Liver (tissue), 9 donors: ENCODE measurements around the gene LRRC10. TPM values are rescaled to one million over a fixed set of nuclear protein-coding genes. Genes with fewer than 3 reads are reported as not detected.

Source experiments
- DNase-seq: peaks from one replicate; pipeline ENCODE4 v3.0.0-alpha.2; 2017; ENCODE audit warnings: low spot score
- H3K27ac ChIP-seq, 2 donors: one replicate each; pipeline ENCODE4 v1.7.0; 2013; ENCODE audit warnings: inconsistent platforms in 2 of 2, low read length in 2 of 2, control low read depth in 1 of 2, low read depth in 1 of 2, mild to moderate bottlenecking in 1 of 2
- H3K27me3 ChIP-seq, 4 donors: one replicate each; pipeline versions ENCODE4 v1.6.1 to v1.7.0; 2013; ENCODE audit warnings: low read length in 3 of 4, inconsistent platforms in 1 of 4, mild to moderate bottlenecking in 1 of 4, moderate library complexity in 1 of 4; ENCODE audit not compliant: control insufficient read depth in 4 of 4, insufficient read depth in 4 of 4
- H3K36me3 ChIP-seq, 4 donors: one replicate each; pipeline versions ENCODE4 v1.6.1 to v1.7.0; 2013; ENCODE audit warnings: low read length in 3 of 4, mild to moderate bottlenecking in 3 of 4, low read depth in 1 of 4, moderate library complexity in 1 of 4; ENCODE audit not compliant: control insufficient read depth in 4 of 4, insufficient read depth in 3 of 4
- H3K4me1 ChIP-seq, 4 donors: one replicate each; pipeline versions ENCODE4 v1.6.1 to v1.7.0; 2013; ENCODE audit warnings: low read length in 3 of 4, mild to moderate bottlenecking in 3 of 4, moderate library complexity in 1 of 4; ENCODE audit not compliant: control insufficient read depth in 4 of 4, insufficient read depth in 4 of 4
- H3K4me3 ChIP-seq, 3 donors: one replicate each; pipeline versions ENCODE4 v1.6.1 to v1.7.0; 2013; ENCODE audit warnings: low read length in 3 of 3, control low read depth in 1 of 3, low read depth in 1 of 3, mild to moderate bottlenecking in 1 of 3
- H3K9ac ChIP-seq, 2 donors: one replicate each; pipeline ENCODE4 v1.7.0; 2013; ENCODE audit warnings: low read length in 2 of 2, mild to moderate bottlenecking in 2 of 2, moderate library complexity in 2 of 2, control low read depth in 1 of 2, low read depth in 1 of 2
- H3K9me3 ChIP-seq, 4 donors: one replicate each; pipeline versions ENCODE4 v1.6.1 to v1.7.0; 2013; ENCODE audit warnings: low read length in 3 of 4; ENCODE audit not compliant: control insufficient read depth in 4 of 4
- CTCF ChIP-seq: fragments of 150-350 bp; IDR thresholded peaks from 2 replicates; pipeline ENCODE4 v1.5.1; 2017; ENCODE audit warnings: improper control_type of control experiment, low read depth, low read length; ENCODE audit not compliant: missing input control
- EGR1 ChIP-seq, 2 donors: IDR thresholded peaks; 2 replicates each; pipeline ENCODE4 v1.6.1; 2016 to 2018; ENCODE audit warnings: antibody characterized with exemption in 2 of 2, low read depth in 2 of 2
- FOXA1 ChIP-seq: IDR thresholded peaks from 2 replicates; pipeline ENCODE4 v1.6.1; 2016; ENCODE audit warnings: antibody characterized with exemption
- FOXA2 ChIP-seq: IDR thresholded peaks from 2 replicates; pipeline ENCODE4 v1.6.1; 2016; ENCODE audit warnings: antibody characterized with exemption
- GABPA ChIP-seq, 2 donors: IDR thresholded peaks in 1 of 2; conservative IDR thresholded peaks in 1 of 2; 2 replicates each; pipeline ENCODE4 v1.6.1; 2016; ENCODE audit warnings: antibody characterized with exemption in 2 of 2, mild to moderate bottlenecking in 1 of 2, moderate library complexity in 1 of 2
- HNF4A ChIP-seq, 2 donors: conservative IDR thresholded peaks; 2 replicates each; pipeline ENCODE4 v1.6.1; 2016; ENCODE audit warnings: antibody characterized with exemption in 2 of 2, mild to moderate bottlenecking in 2 of 2
- HNF4G ChIP-seq: IDR thresholded peaks from 2 replicates; pipeline ENCODE4 v1.6.1; 2016; ENCODE audit warnings: antibody characterized with exemption
- JUND ChIP-seq, 2 donors: IDR thresholded peaks; 2 replicates each; pipeline ENCODE4 v1.6.1; 2016; ENCODE audit warnings: antibody characterized with exemption in 2 of 2
- MAX ChIP-seq: IDR thresholded peaks from 2 replicates; pipeline ENCODE4 v1.6.1; 2016; ENCODE audit warnings: antibody characterized with exemption
- NR2F2 ChIP-seq: IDR thresholded peaks from 2 replicates; pipeline ENCODE4 v1.6.1; 2016; ENCODE audit warnings: antibody characterized with exemption
- RAD21 ChIP-seq, 2 donors: IDR thresholded peaks; 2 replicates each; pipeline ENCODE4 v1.6.1; 2016; ENCODE audit warnings: antibody characterized with exemption in 2 of 2, mild to moderate bottlenecking in 2 of 2
- REST ChIP-seq: IDR thresholded peaks from 2 replicates; pipeline ENCODE4 v1.6.1; 2016; ENCODE audit warnings: antibody characterized with exemption, mild to moderate bottlenecking
- RXRA ChIP-seq, 2 donors: IDR thresholded peaks; 2 replicates each; pipeline ENCODE4 v1.6.1; 2017 to 2018; ENCODE audit warnings: antibody characterized with exemption in 2 of 2, mild to moderate bottlenecking in 1 of 2
- SP1 ChIP-seq: IDR thresholded peaks from 2 replicates; pipeline ENCODE4 v1.6.1; 2018; ENCODE audit warnings: antibody characterized with exemption, mild to moderate bottlenecking
- TAF1 ChIP-seq: conservative IDR thresholded peaks from 2 replicates; pipeline ENCODE4 v1.6.1; 2016; ENCODE audit warnings: antibody characterized with exemption, mild to moderate bottlenecking
- YY1 ChIP-seq: IDR thresholded peaks from 2 replicates; pipeline ENCODE4 v1.6.1; 2016; ENCODE audit warnings: antibody characterized with exemption, mild to moderate bottlenecking
- ZBTB33 ChIP-seq: IDR thresholded peaks from 2 replicates; pipeline ENCODE4 v1.6.1; 2016; ENCODE audit warnings: antibody characterized with exemption
- whole genome bisulfite sequencing: extraction: QIAGEN DNeasy Blood & Tissue Kit; methylation state at CpG from one replicate; pipeline ENCODE4 v1.1.7; 2013; 5-methylcytosine and 5-hydroxymethylcytosine counted together
- polyA plus RNA-seq, 2 donors: library from polyadenylated mRNA; stranded (reverse) in 1 of 2; unstranded in 1 of 2; fragments of 200-250 nt in 1 of 2; fragments of >200 nt in 1 of 2; fragmentation: Nextera tagmentation in 1 of 2; extraction: Ambion mirVana in 1 of 2; gene quantifications; one replicate each; pipeline versions ENCODE4 v1.2.1 to v1.2.3, GENCODE V29; 2013 to 2015
- total RNA-seq, 2 donors: library from RNA; depleted of rRNA; stranded (reverse); fragments of >200 nt; gene quantifications; one replicate each; pipeline ENCODE4 v1.2.3, GENCODE V29; 2014
- TF ChIP-seq, protein P1 (sequence below): IDR thresholded peaks from 2 replicates; pipeline ENCODE4 v1.6.1; 2016; ENCODE audit warnings: antibody characterized with exemption
- donor health status: healthy.
- donor health status: healthy.
- donor health status: healthy.
- donor health status: healthy.
- donor health status: healthy.

LRRC10 gene
- total and polyA plus RNA-seq, 4 donors, result not detected

- Histone ChIP-seq H3K27me3 (peaks cover 0 to 2% (median 0%) of the 10 kb centered on the region in 4 donors), H3K4me1 (no peaks in the 10 kb centered on the region), H3K27ac (no peak overlapping the region), H3K36me3 (no peaks in the 10 kb centered on the region), H3K4me3 (no peak overlapping the region), H3K9me3 (no peaks in the 10 kb centered on the region), H3K9ac (no peak overlapping the region)
- WGBS, result 87% methylated on average over 8 of the region's 8 CpGs
- TF ChIP-seq NR2F2, result no peak
- no peak for TF ChIP-seq SP1
- TF ChIP-seq JUND (IDR thresholded peaks at IDR 0.05), result no peak
- no peak for TF ChIP-seq RXRA (IDR thresholded peaks at IDR 0.05)
- TF ChIP-seq, protein P1, sequence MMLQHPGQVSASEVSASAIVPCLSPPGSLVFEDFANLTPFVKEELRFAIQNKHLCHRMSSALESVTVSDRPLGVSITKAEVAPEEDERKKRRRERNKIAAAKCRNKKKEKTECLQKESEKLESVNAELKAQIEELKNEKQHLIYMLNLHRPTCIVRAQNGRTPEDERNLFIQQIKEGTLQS, result no peak
- TF ChIP-seq CTCF, result no peak
- TF ChIP-seq EGR1 (IDR thresholded peaks at IDR 0.05; ENCODE audit: low read depth in 2 of 2), result no peak
- DNase-seq, result no peak
These were observed 43.0 kb upstream of the LRRC10 start for GRCh38 chr12:69653703-69654102.

DNA sequence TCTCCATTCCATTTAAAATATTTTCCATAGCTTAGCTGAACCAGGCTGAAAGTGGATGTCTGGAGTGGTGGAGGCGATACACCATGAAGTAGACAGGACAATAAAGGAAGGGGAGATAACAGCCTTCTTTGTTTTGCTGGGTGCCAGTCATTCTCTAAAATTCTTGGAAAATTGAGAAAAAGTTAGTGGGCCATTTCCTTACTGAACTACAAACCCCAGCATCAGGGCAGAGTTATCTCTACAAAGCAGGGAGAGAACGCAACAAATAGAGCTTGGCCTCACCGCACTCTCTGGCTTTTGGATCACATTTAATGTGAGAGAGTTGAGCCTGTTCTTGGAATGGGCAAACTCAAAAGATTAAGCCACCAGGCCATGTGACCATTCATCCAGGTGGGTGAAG, 41.2 kb upstream of the LRRC10 start:
- Histone ChIP-seq H3K4me3 (no peak overlapping the region), H3K36me3 (no peaks in the 10 kb centered on the region), H3K4me1 (no peaks in the 10 kb centered on the region), H3K27ac (no peak overlapping the region), H3K9ac (no peak overlapping the region), H3K27me3 (peaks cover 0 to 2% (median 0%) of the 10 kb centered on the region in 4 donors), H3K9me3 (no peaks in the 10 kb centered on the region)
- 93% methylated on average over 3 of the region's 3 CpGs for WGBS
- TF ChIP-seq, protein P1, result no peak
- no peak for TF ChIP-seq FOXA1
- no peak for TF ChIP-seq MAX
- TF ChIP-seq JUND (IDR thresholded peaks at IDR 0.05), result no peak
- no peak for TF ChIP-seq YY1
- no peak for TF ChIP-seq EGR1 (IDR thresholded peaks at IDR 0.05; ENCODE audit: low read depth in 2 of 2)
- no peak for TF ChIP-seq NR2F2
- TF ChIP-seq RAD21 (IDR thresholded peaks at IDR 0.05), result no peak
- TF ChIP-seq FOXA2, result no peak
- TF ChIP-seq SP1, result no peak
- TF ChIP-seq HNF4G, result no peak
- TF ChIP-seq RXRA (IDR thresholded peaks at IDR 0.05), result no peak
- TF ChIP-seq GABPA (IDR thresholded peaks at IDR 0.05 in 1 of 2, conservative IDR thresholded peaks at IDR 0.05 in 1 of 2), result no peak
- no peak for TF ChIP-seq HNF4A (conservative IDR thresholded peaks at IDR 0.05)
- TF ChIP-seq CTCF, result no peak
- TF ChIP-seq ZBTB33, result no peak
- TF ChIP-seq TAF1, result no peak
- TF ChIP-seq REST, result no peak
- no peak for DNase-seq
